Gastrocnemius medialis (tissue), 4 donors: ENCODE results near the gene HCN2. TPM values are rescaled to one million over a fixed set of nuclear protein-coding genes. Genes with fewer than 3 reads are reported as not detected.

Experiments
- ATAC-seq, 2 donors: fragments of 150-250 bp; one replicate each; pipeline ENCODE4 v1.9.1; 2016
- DNase-seq, 2 donors: peaks; one replicate each; pipeline ENCODE4 v3.0.0-alpha.2; 2019
- H3K27ac ChIP-seq, 4 donors: fragments of 200-600 bp; sonication (generic); 1 replicate in 1 of 4; 2 replicates in 3 of 4; pipeline ENCODE4 v1.5.1; 2016 to 2018; ENCODE audit warnings: mild to moderate bottlenecking in 2 of 4, moderate library complexity in 1 of 4
- H3K27me3 ChIP-seq, 3 donors: fragments of 200-600 bp; sonication (generic) in 2 of 3; 1 replicate in 1 of 3; 2 replicates in 2 of 3; pipeline versions ENCODE4 v1.5.1 to v1.6.0; 2016 to 2019; ENCODE audit warnings: mild to moderate bottlenecking in 1 of 3, moderate library complexity in 1 of 3
- H3K36me3 ChIP-seq, 2 donors: fragments of 200-600 bp; sonication (generic) in 1 of 2; one replicate each; pipeline ENCODE4 v1.5.1; 2017 to 2018
- H3K4me1 ChIP-seq, 2 donors: fragments of 200-600 bp; sonication (generic) in 1 of 2; one replicate each; pipeline ENCODE4 v1.5.1; 2016 to 2017; ENCODE audit warnings: mild to moderate bottlenecking in 2 of 2
- H3K4me3 ChIP-seq, 4 donors: fragments of 200-600 bp; sonication (generic) in 3 of 4; 1 replicate in 1 of 4; 2 replicates in 3 of 4; pipeline ENCODE4 v1.5.1; 2016 to 2019; ENCODE audit warnings: mild to moderate bottlenecking in 2 of 4
- H3K9me3 ChIP-seq, 3 donors: fragments of 200-600 bp; sonication (generic) in 2 of 3; 1 replicate in 1 of 3; 2 replicates in 2 of 3; pipeline ENCODE4 v1.5.1; 2016 to 2019
- CTCF ChIP-seq, 5 experiments: fragments of 450-650 bp in 3 of 5; fragments of 200-600 bp in 2 of 5; sonication (generic) in 2 of 5; IDR thresholded peaks in 4 of 5; conservative IDR thresholded peaks in 1 of 5; 1 replicate in 4 of 5; 2 replicates in 1 of 5; pipeline ENCODE4 v1.5.1; 2016 to 2019; ENCODE audit warnings: antibody characterized with exemption in 5 of 5, mild to moderate bottlenecking in 3 of 5, moderate library complexity in 3 of 5
- POLR2A ChIP-seq, 2 donors: fragments of 450-650 bp; IDR thresholded peaks; one replicate each; pipeline ENCODE4 v1.6.1; 2017; ENCODE audit warnings: antibody characterized with exemption in 2 of 2, mild to moderate bottlenecking in 2 of 2, moderate library complexity in 2 of 2
- in situ Hi-C, 4 donors: fragments of 200-750 bp; cut with MboI; loops; one replicate each; pipeline versions ENCODE4 v1.15.0 to v1.8.0; 2017; ENCODE audit warnings: low sequenced_read_pairs in 4 of 4
- intact Hi-C: fragments of 100-400 bp; cut with DNase I; formaldehyde crosslinking; loops from one replicate; pipeline ENCODE4 v1.15.1; 2023; ENCODE audit warnings: low total_unique reads
- total RNA-seq, 4 donors: library from RNA; depleted of rRNA; stranded (reverse); fragments of >200 nt; gene quantifications; one replicate each; pipeline versions ENCODE4 v1.1.0 to v1.2.3, GENCODE V29; 2016

HCN2 gene
- total RNA-seq, 4 donors from 2014 or later = 0.10 TPM; not detected in 3

GRCh38 chr19:621819-622218 is 32.1 kb downstream of the HCN2 start:
- no peak for DNase-seq

GRCh38 chr19:622666-623065 is 33.0 kb downstream of the HCN2 start:
- no peak for DNase-seq
- in situ Hi-C loops = no loop called here
- no peak overlapping the region for H3K4me3 ChIP-seq
- no peak for ATAC-seq
- H3K27ac ChIP-seq = peak overlapping the region in 1 of 4 donors; percentile 24
- no peaks in the 10 kb centered on the region for H3K27me3 ChIP-seq
- H3K4me1 ChIP-seq = no peaks in the 10 kb centered on the region
- peaks cover 0 to 69% of the 10 kb centered on the region in 2 donors for H3K36me3 ChIP-seq
- intact Hi-C loops = no loop called here
- no peaks in the 10 kb centered on the region for H3K9me3 ChIP-seq
- no peak for TF ChIP-seq CTCF (IDR thresholded peaks at IDR 0.05 in 4 of 5, conservative IDR thresholded peaks at IDR 0.05 in 1 of 5)
- no peak for TF ChIP-seq POLR2A (IDR thresholded peaks at IDR 0.05)

More at GRCh38 chr19:621819-622218, 32.1 kb downstream of the HCN2 start:
- no peak for ATAC-seq
- in situ Hi-C loops (no loop called here), intact Hi-C loops (no loop called here)
- no peak overlapping the region for H3K4me3 ChIP-seq
- no peak overlapping the region for H3K27ac ChIP-seq
- no peaks in the 10 kb centered on the region for H3K9me3 ChIP-seq
- H3K4me1 ChIP-seq = no peaks in the 10 kb centered on the region
- peaks cover 0 to under 1% (median 0%) of the 10 kb centered on the region in 3 donors for H3K27me3 ChIP-seq
- TF ChIP-seq POLR2A (IDR thresholded peaks at IDR 0.05) (no peak), CTCF (IDR thresholded peaks at IDR 0.05 in 4 of 5, conservative IDR thresholded peaks at IDR 0.05 in 1 of 5) (no peak)
- H3K36me3 ChIP-seq = peaks cover 0 to 73% of the 10 kb centered on the region in 2 donors

- no peak for DNase-seq
- Histone ChIP-seq H3K27me3 (no peaks in the 10 kb centered on the region), H3K4me1 (no peaks in the 10 kb centered on the region), H3K4me3 (no peak overlapping the region), H3K27ac (peak overlapping the region; percentile 24 to 55 (median 32)), H3K9me3 (no peaks in the 10 kb centered on the region), H3K36me3 (peaks cover 0 to 69% of the 10 kb centered on the region in 2 donors)
- TF ChIP-seq POLR2A (IDR thresholded peaks at IDR 0.05) (no peak), CTCF (IDR thresholded peaks at IDR 0.05 in 4 of 5, conservative IDR thresholded peaks at IDR 0.05 in 1 of 5) (no peak)
- ATAC-seq = no peak
- intact Hi-C loops = no loop called here
- in situ Hi-C loops = no loop called here
Observed at GRCh38 chr19:623175-623916, 33.7 kb downstream of the HCN2 start.

- intact Hi-C loops = no loop called here
- H3K4me1 ChIP-seq = no peaks in the 10 kb centered on the region
- peak overlapping the region in 3 of 4 donors; percentile 56 to 68 (median 59) for H3K27ac ChIP-seq
- no peaks in the 10 kb centered on the region for H3K9me3 ChIP-seq
- H3K36me3 ChIP-seq = peaks cover 0 to 69% of the 10 kb centered on the region in 2 donors
- H3K4me3 ChIP-seq = no peak overlapping the region
- DNase-seq = no peak
- TF ChIP-seq CTCF (IDR thresholded peaks at IDR 0.05 in 4 of 5, conservative IDR thresholded peaks at IDR 0.05 in 1 of 5) (no peak), POLR2A (IDR thresholded peaks at IDR 0.05) (no peak)
- in situ Hi-C loops = no loop called here
- no peaks in the 10 kb centered on the region for H3K27me3 ChIP-seq
- peak; percentile 36 to 56 for ATAC-seq
Observed at GRCh38 chr19:623974-624373, 34.3 kb downstream of the HCN2 start.
